Measurements from ENCODE around the gene CNTN5. TPM values are rescaled to one million over a fixed set of nuclear protein-coding genes. Genes with fewer than 3 reads are reported as not detected.

The CNTN5 gene
- total RNA-seq, 1 donor from 2014 or later: 0.24 TPM

DNA sequence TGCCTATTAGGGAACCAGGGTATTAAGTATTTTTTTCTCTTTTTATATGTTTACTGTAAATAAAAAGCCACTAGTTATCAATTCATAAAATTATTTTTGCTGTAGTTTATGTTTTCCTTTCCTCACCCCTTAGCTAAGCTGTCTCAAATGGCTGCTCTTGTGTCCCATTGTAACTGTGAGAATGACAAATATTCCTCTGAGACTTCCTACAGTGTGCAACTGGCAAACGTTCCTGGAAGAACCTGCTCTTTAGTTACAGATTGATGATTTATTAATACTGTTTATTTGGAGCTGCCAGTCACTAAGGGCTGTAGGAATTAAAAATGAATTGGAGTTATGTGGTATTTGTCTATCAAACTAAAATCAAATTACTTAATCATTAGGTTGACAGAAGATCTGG, 990.9 kb downstream of the CNTN5 start:
- Histone ChIP-seq H3K9me3 (no peaks in the 10 kb centered on the region), H3K4me1 (no peaks in the 10 kb centered on the region), H3K27ac (no peak overlapping the region), H3K27me3 (ENCODE audit: low read depth) (no peaks in the 10 kb centered on the region), H3K4me3 (no peak overlapping the region), H3K36me3 (no peaks in the 10 kb centered on the region)
- no peak for TF ChIP-seq CTCF (IDR thresholded peaks at IDR 0.05)
- intact Hi-C loops (cut with DNase I): no loop called here
- ATAC-seq (no peak), DNase-seq (no peak)

DNA sequence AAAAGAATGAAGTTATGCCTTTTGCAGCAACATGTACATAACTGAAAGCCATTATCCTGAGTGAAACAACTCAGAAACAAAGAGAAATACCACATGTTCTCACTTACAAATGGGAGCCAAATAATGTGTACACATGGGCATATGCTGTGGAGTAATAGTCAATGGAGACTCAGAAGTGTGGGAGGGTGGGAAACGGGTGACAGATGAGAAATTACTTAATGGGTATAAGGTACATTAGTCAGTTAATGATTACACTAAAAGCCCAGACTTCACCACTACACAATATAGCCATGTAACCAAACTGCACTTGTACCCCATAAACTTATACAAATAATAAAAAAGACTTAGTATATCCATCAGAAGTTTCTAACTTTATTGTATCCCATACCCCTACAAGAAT, 992.3 kb downstream of the CNTN5 start:
- DNase-seq: no peak

DNA sequence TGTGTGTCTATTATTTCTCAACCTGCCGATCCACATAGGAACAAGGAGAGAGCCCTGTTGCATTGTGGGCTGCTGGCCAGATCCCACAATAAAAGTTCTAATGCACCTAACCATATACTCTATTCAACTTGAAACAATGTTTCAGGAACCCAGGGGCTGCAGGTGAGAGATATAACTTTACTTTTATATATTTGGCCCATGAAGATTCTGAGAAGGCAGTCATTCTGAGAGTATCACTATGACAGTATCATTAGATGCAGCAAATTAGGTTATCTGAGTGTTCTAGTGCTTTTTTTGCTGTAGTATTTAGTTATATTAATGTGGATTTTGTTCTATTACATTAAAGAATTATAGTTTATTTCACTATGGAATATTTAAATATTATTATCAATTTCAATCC, 1011.2 kb downstream of the CNTN5 start:
- ATAC-seq (no peak), DNase-seq (no peak)
- no peaks in the 10 kb centered on the region for H3K36me3 ChIP-seq
- H3K27me3 ChIP-seq (ENCODE audit: low read depth): no peaks in the 10 kb centered on the region
- no peak overlapping the region for H3K27ac ChIP-seq
- no peaks in the 10 kb centered on the region for H3K4me1 ChIP-seq
- H3K9me3 ChIP-seq: peaks cover 11% of the 10 kb centered on the region
- TF ChIP-seq CTCF (IDR thresholded peaks at IDR 0.05): no peak
- H3K4me3 ChIP-seq: no peak overlapping the region
- intact Hi-C loops (cut with DNase I): no loop called here

More for the DNA sequence above, 992.3 kb downstream of the CNTN5 start:
- no peaks in the 10 kb centered on the region for H3K36me3 ChIP-seq
- H3K9me3 ChIP-seq: no peaks in the 10 kb centered on the region
- ATAC-seq: no peak
- intact Hi-C loops (cut with DNase I): no loop called here
- no peaks in the 10 kb centered on the region for H3K27me3 ChIP-seq (ENCODE audit: low read depth)
- no peak overlapping the region for H3K4me3 ChIP-seq
- H3K4me1 ChIP-seq: no peaks in the 10 kb centered on the region
- no peak for TF ChIP-seq CTCF (IDR thresholded peaks at IDR 0.05)
- no peak overlapping the region for H3K27ac ChIP-seq

GRCh38 chr11:100061006-100061405, 1040.3 kb downstream of the CNTN5 start:
- ATAC-seq: no peak
- no peak for TF ChIP-seq CTCF (IDR thresholded peaks at IDR 0.05)
- Histone ChIP-seq H3K4me3 (no peak overlapping the region), H3K4me1 (no peaks in the 10 kb centered on the region), H3K27ac (no peak overlapping the region), H3K36me3 (no peaks in the 10 kb centered on the region), H3K9me3 (no peaks in the 10 kb centered on the region), H3K27me3 (ENCODE audit: low read depth) (no peaks in the 10 kb centered on the region)
- intact Hi-C loops (cut with DNase I): no loop called here
- DNase-seq: no peak

- ATAC-seq (no peak), DNase-seq (no peak)
- Histone ChIP-seq H3K36me3 (no peaks in the 10 kb centered on the region), H3K4me3 (no peak overlapping the region), H3K4me1 (no peaks in the 10 kb centered on the region), H3K27ac (no peak overlapping the region), H3K9me3 (no peaks in the 10 kb centered on the region), H3K27me3 (ENCODE audit: low read depth) (no peaks in the 10 kb centered on the region)
- intact Hi-C loops (cut with DNase I): no loop called here
- TF ChIP-seq CTCF (IDR thresholded peaks at IDR 0.05): no peak
Measured at GRCh38 chr11:100066399-100066798, 1045.7 kb downstream of the CNTN5 start.

GRCh38 chr11:100068116-100068515, 1047.4 kb downstream of the CNTN5 start:
- H3K9me3 ChIP-seq: no peaks in the 10 kb centered on the region
- no peaks in the 10 kb centered on the region for H3K36me3 ChIP-seq
- no peak for TF ChIP-seq CTCF (IDR thresholded peaks at IDR 0.05)
- H3K4me3 ChIP-seq: no peak overlapping the region
- no peaks in the 10 kb centered on the region for H3K27me3 ChIP-seq (ENCODE audit: low read depth)
- DNase-seq (no peak), ATAC-seq (no peak)
- intact Hi-C loops (cut with DNase I): no loop called here
- H3K27ac ChIP-seq: no peak overlapping the region
- H3K4me1 ChIP-seq: no peaks in the 10 kb centered on the region

Data from lower lobe of right lung (tissue), 2 donors.